Effector CD8-positive, alpha-beta T cell (primary cell): ENCODE measurements around the gene ENPEP.
"Not testable (repeated sequence)": the region's sequence is repeated elsewhere in the genome, so short reads cannot be mapped to it uniquely, and the experiment has no call there.

ENCODE experiments used
- DNase-seq: peaks from one replicate; lab custom pipeline; 2025; lab: John Stamatoyannopoulos, UW

Gene ENPEP

GRCh38 chr4:110518889-110519490 lies 43.0 kb downstream of the ENPEP start:
- peak; percentile 9 for DNase-seq

- DNase-seq, result no peak
Measured at GRCh38 chr4:110520886-110521285, 44.9 kb downstream of the ENPEP start.

- no peak for DNase-seq
Measured at GRCh38 chr4:110526589-110526988, 50.6 kb downstream of the ENPEP start.

- DNase-seq, result no peak
Measured at GRCh38 chr4:110527156-110527555, 51.2 kb downstream of the ENPEP start.

- no peak for DNase-seq
Measured at GRCh38 chr4:110532901-110533589, 57.1 kb downstream of the ENPEP start.

GRCh38 chr4:110533590-110533910 lies 57.6 kb downstream of the ENPEP start:
- DNase-seq, result no peak

- no peak for DNase-seq
Measured at GRCh38 chr4:110533940-110534339, 58.0 kb downstream of the ENPEP start.

GRCh38 chr4:110540581-110540980 lies 64.6 kb downstream of the ENPEP start:
- DNase-seq, result no peak

- no peak for DNase-seq
Measured at GRCh38 chr4:110540982-110541451, 65.1 kb downstream of the ENPEP start.

- DNase-seq, result no peak
Measured at GRCh38 chr4:110543577-110543976, 67.6 kb downstream of the ENPEP start.

- no peak for DNase-seq
Measured at GRCh38 chr4:110544594-110544993, 68.6 kb downstream of the ENPEP start.

- DNase-seq, result no peak
Measured at GRCh38 chr4:110550260-110550659, 74.3 kb downstream of the ENPEP start.

GRCh38 chr4:110553197-110553596 lies 77.2 kb downstream of the ENPEP start:
- no peak for DNase-seq

GRCh38 chr4:110567214-110567613 lies 91.3 kb downstream of the ENPEP start:
- DNase-seq, result no peak

- DNase-seq, result not testable (repeated sequence)
Measured at GRCh38 chr4:110576696-110577095, 100.7 kb downstream of the ENPEP start.

GRCh38 chr4:110586131-110586850 lies 110.3 kb downstream of the ENPEP start:
- no peak for DNase-seq

GRCh38 chr4:110587666-110588285 lies 111.8 kb downstream of the ENPEP start:
- no peak for DNase-seq

GRCh38 chr4:110589297-110589696 lies 113.3 kb downstream of the ENPEP start:
- no peak for DNase-seq

- DNase-seq, result no peak
Measured at GRCh38 chr4:110595583-110595982, 119.6 kb downstream of the ENPEP start.

GRCh38 chr4:110596431-110596830 lies 120.5 kb downstream of the ENPEP start:
- no peak for DNase-seq

- DNase-seq, result no peak
Measured at GRCh38 chr4:110597582-110597981, 121.6 kb downstream of the ENPEP start.

GRCh38 chr4:110602061-110602460 lies 126.1 kb downstream of the ENPEP start:
- DNase-seq, result no peak

- DNase-seq, result no peak
Measured at GRCh38 chr4:110605077-110605476, 129.1 kb downstream of the ENPEP start.
